ENCODE measurements around the gene HMCN1. TPM values are rescaled to one million over a fixed set of nuclear protein-coding genes. Genes with fewer than 3 reads are reported as not detected.

Gene HMCN1
- total RNA-seq, 1 experiment from 2014 or later: 14.9 TPM

DNA sequence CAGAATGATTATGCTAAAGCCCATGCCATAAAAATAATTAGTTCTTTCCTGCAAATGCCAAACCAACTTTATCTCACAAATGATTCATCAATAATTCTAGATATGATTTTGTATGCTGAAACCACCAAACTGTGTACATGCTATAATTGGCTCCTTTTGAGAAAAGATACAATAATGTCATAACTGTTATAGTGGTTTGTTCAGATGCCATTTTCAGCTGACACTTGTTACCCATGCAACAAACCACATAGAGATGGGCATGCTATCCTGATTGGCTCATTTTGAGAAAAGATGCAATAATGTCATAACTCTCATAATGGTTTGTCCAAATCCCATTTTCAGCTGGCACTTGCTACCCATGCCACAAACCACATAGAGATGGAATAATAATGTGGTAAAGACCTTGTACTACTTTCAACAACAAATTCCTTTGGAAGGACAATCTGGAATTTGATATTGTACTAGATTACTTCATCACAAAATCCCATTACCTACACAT, 357.1 kb downstream of the HMCN1 start:
- in situ Hi-C loops (cut with HindIII; ENCODE audit: low sequenced_read_pairs): no loop called here

DNA sequence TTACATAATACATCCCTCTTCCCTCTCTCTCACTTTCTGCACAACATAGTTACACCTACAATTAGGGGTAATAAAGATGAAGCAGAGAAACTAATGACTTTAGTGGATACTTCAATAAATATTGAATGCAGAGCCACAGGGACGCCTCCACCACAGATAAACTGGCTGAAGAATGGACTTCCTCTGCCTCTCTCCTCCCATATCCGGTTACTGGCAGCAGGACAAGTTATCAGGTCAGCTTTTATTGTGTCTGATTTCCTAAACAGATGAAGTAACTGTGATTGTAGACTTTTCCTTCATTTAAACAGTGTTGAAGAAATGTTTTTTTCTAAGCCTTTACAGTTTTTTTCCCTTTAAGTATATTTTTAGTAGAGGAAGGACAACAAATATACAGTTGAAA, 359.2 kb downstream of the HMCN1 start:
- no peak for DNase-seq (ENCODE audit: low spot score)
- in situ Hi-C loops (cut with HindIII; ENCODE audit: low sequenced_read_pairs): no loop called here

More for the DNA sequence above, 357.1 kb downstream of the HMCN1 start:
- DNase-seq (ENCODE audit: low spot score): no peak

DNA sequence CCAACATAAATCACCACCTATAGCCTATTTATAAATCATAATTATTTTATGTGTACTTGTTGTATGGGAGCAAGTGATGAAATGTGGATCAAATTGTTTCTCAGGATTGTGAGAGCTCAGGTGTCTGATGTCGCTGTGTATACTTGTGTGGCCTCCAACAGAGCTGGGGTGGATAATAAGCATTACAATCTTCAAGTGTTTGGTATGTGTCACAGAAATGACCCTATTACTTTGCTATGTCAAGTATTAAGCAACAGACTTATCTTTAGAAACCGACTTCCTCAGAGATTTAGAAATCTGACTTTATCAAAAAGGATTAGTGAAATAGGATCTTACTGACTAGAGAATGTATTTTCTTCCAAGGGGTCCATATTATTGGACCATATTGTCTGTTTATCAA, 360.0 kb downstream of the HMCN1 start:
- in situ Hi-C loops (cut with HindIII; ENCODE audit: low sequenced_read_pairs): no loop called here
- DNase-seq (ENCODE audit: low spot score): no peak

DNA sequence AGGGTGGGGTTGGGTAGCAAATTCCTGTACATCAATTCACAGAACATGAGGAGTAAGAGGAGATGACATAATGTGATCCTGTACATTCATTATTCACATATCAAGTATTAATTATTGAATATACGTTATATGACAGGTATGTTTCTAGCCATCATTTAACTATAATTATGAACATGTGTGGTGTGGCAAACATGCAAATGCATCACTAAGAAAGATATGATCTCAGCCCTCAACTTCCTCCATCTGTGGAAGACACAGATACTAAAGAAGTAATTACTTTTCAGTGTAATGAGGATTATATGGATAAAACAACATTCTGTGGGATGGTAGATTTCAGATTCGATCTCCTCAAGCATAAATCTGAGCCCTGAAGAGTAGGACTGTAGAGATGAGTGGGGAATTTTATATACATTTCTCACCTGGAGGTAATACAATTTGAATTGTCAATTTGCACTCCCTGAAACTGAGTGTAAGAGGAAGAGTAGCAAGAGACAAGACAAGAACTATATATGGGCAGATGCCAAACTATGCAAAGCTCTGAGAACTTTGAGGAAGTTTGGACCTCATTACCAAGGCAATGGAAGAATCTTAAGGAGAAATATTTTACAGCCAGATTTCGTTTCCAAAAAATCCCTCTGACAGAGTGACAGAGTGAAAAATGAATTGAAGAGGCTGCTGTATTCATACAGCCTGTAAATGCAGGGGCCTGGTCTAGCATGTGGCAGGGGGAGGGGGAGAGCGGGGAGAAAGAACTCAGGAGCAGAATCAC, 365.3 kb downstream of the HMCN1 start:
- in situ Hi-C loops (cut with HindIII; ENCODE audit: low sequenced_read_pairs): no loop called here

DNA sequence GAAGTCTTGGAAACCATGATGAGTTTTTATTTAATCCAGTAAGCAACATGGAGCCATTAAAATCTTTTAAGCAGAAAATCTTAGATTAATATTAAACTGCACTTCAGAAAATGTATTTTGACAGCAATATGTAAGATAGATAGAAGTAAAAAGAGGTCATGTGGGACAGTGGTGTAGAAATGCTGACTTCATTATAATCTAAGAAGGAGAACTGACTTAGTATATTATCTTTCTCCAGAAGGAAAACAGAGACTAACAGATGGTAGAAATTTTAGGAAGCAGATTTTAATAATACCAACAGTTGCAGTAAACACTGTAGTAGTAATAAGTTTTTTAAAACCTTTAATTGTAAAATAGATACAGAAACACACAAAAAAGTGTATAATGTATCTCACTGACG, 367.9 kb downstream of the HMCN1 start:
- no peak for DNase-seq (ENCODE audit: low spot score)
- in situ Hi-C loops (cut with HindIII; ENCODE audit: low sequenced_read_pairs): no loop called here

More for the DNA sequence above, 365.3 kb downstream of the HMCN1 start:
- DNase-seq (ENCODE audit: low spot score): no peak

DNA sequence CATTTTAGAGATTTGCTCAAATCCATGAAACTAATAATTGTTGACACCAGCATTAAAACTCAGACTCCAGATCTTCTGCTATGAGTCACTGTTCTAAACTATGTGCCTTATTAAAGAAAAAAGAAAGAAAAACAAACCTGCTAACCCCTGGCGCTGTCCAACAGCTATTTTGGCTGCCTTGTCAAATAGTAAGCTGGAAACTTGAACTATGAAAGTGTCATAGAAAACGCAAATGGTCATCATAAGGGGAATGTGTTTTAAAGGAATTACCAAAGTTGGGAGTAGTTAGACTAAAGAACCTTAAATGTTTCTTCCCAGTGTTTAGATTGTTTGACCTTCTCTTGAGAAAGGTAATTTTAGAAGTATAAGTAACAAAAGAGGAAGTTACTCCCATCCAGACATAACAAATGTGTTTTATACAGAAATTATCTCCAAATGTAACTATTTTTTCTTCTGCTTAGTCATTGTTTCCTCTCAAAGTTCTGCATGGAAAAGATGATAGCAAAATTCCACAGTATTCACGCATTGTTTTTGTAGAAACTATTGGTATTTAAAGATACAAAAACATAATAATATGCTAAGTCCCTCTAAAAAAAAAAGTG, 368.5 kb downstream of the HMCN1 start:
- DNase-seq (ENCODE audit: low spot score): no peak
- in situ Hi-C loops (cut with HindIII; ENCODE audit: low sequenced_read_pairs): no loop called here

DNA sequence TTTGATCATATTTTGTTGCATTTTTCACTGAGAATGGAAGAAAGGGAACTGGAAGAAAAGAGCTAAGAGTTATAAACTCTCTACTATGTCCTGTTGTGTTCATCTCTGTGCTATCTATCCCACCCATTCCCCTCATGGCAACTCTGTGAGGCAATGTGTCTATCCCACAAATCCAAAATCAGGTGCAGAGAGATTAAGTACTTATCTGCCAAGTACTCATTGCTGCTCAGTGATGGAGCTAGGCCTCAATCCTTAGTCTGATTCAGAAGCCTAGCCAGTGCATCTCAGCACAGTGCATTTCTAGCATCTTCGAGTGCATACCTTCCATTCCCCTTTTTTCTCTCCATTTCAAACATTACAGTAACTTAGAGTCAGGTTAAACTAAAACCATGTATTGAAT, 370.3 kb downstream of the HMCN1 start:
- DNase-seq (ENCODE audit: low spot score): no peak
- in situ Hi-C loops (cut with HindIII; ENCODE audit: low sequenced_read_pairs): no loop called here

DNA sequence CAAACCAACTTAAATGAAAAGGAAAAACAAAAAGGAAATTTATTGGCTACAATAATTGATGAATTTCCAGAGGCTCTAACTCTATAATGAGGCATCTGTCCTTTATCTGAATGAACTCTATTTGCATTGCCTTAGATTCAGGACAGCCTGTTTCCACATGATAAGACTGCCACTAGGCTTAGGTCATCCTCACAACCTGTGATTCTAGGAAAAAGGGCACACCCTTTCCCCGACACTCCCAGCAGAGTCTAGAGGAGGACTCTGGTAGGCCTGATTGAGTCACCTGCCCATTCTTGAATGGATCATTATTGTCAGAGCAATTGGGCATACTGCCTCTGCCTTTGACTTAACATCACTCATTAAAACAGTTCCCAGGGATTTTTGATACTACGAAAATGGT, 378.1 kb downstream of the HMCN1 start:
- DNase-seq (ENCODE audit: low spot score): no peak
- in situ Hi-C loops (cut with HindIII; ENCODE audit: low sequenced_read_pairs): no loop called here

DNA sequence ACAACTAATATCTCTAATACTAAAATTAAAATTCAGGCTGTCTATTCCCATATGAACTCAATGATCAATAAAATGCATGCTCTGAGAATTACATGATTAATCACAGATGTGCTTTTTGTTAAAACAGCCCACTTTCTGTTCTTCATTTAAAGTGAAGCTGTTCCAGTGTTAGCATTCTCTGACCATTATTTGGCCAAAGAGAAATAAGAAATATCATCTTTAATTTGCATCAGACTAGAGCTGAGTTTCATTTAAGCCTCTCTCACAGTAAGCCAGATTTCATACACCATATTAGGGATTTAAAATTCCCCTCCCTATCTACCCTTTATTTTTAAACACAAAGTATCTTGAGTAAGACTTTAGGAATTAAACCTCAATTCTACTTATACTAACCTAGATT, 379.3 kb downstream of the HMCN1 start:
- no peak for DNase-seq (ENCODE audit: low spot score)
- in situ Hi-C loops (cut with HindIII; ENCODE audit: low sequenced_read_pairs): no loop called here

DNA sequence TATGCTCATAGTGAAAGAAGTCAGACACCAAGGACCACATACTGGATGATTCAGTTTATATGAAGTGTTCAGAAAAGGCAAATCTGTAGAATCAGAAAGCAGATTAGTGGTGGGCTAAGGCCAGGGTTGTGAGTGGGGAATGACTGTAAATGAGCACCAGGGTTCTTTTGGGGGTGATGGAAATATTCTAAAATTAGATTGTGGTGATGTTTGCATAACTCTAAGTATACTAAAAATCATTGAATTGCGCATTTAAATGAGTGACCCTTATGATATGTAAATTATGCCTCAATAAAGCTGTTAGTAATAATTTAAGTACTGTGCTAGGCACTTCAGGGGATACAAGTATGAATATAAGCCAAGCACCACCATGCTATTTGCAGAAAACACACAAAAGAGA, 384.5 kb downstream of the HMCN1 start:
- in situ Hi-C loops (cut with HindIII; ENCODE audit: low sequenced_read_pairs): no loop called here
- DNase-seq (ENCODE audit: low spot score): no peak

DNA sequence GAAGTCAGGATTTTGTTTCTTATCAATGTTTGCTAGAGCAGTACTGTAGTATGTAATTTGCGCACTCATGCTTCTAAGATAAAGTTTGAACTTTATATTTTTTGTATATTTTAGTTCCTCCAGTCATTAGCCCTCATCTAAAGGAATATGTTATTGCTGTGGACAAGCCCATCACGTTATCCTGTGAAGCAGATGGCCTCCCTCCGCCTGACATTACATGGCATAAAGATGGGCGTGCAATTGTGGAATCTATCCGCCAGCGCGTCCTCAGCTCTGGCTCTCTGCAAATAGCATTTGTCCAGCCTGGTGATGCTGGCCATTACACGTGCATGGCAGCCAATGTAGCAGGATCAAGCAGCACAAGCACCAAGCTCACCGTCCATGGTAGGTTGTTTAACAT, 388.6 kb downstream of the HMCN1 start:
- in situ Hi-C loops (cut with HindIII; ENCODE audit: low sequenced_read_pairs): no loop called here
- no peak for DNase-seq (ENCODE audit: low spot score)

DNA sequence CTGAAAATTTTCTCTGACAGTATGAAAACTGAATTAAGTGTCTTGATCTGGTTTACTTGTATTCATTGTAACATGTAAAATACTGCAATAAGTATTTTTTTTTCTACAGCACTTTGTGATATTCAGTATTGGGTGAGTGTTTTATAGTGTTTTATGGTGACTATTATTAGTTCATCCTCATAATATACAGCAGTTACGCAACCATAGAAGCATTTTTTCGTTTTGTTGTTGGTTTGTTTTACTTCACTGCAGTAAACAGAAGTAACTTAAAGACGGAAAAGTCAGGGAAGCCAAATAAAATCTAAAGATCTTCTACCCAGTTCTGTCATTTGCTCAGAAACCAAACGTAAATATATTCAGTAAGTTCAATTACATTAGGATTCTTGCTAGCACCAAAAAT, 390.8 kb downstream of the HMCN1 start:
- in situ Hi-C loops (cut with HindIII; ENCODE audit: low sequenced_read_pairs): no loop called here
- no peak for DNase-seq (ENCODE audit: low spot score)

DNA sequence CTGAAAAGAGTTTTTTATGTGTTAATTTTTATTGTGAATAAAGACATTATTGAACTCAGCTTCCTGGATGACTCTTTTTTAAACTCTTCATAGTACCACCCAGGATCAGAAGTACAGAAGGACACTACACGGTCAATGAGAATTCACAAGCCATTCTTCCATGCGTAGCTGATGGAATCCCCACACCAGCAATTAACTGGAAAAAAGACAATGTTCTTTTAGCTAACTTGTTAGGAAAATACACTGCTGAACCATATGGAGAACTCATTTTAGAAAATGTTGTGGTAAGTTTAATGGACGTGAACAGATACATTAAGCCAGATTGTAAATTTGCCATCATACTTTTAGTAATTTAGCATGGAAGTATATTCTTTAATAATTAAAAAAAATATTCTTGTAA, 391.3 kb downstream of the HMCN1 start:
- in situ Hi-C loops (cut with HindIII; ENCODE audit: low sequenced_read_pairs): no loop called here

DNA sequence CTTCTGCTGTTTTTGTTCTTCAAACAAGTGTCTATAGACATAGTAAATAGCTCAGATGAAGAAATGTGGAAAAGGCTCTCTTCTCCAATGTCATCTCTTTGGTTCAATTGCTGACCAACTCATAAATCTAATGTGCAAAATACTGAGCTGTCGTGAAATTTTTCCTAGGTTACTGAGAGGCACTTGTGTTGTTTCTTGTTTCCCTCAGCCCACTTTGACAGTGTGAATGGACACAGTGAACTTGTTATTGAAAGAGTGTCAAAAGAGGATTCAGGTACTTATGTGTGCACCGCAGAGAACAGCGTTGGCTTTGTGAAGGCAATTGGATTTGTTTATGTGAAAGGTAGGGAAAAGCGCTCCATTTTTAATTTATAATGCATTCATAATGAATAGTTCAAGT, 395.6 kb downstream of the HMCN1 start:
- in situ Hi-C loops (cut with HindIII; ENCODE audit: low sequenced_read_pairs): no loop called here

More for the DNA sequence above, 391.3 kb downstream of the HMCN1 start:
- no peak for DNase-seq (ENCODE audit: low spot score)

DNA sequence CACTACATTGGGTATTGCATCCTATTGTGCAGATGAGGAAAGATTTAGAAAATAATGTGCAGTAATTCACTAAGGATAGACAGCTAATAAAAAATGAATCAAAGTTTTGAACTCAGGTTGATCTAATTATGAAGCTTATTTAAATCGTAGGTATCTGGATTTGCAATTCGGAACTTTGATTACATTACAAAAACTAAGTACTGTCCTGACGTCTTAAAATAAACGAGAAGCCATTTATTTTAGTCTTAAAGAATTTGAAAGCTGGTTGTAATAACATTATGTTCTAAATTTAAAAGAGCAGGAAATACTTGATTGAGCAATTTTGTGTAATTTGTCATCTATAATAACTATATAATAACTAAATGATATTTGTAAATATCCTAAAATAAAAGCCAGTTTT, 404.9 kb downstream of the HMCN1 start:
- DNase-seq (ENCODE audit: low spot score): no peak
- in situ Hi-C loops (cut with HindIII; ENCODE audit: low sequenced_read_pairs): no loop called here

More for the DNA sequence above, 395.6 kb downstream of the HMCN1 start:
- no peak for DNase-seq (ENCODE audit: low spot score)

DNA sequence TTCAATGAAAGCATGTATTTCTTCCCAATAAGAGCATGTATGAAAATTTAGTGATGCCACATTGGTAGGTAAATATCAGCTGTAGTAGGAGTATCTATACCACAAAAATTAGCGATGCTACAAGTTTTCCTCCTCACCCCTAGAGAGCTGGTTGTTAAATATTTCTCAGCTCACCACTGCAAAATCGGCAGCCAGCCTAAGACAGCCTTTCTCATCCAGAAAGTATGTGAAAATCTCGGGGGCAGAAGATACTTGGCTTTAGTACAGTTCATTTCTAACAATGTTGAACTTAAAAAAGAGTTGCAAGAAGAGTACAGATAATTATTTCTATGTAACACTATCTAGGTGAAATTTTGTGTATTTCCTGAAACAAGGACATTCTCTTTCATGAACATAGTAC, 405.5 kb downstream of the HMCN1 start:
- no peak for DNase-seq (ENCODE audit: low spot score)
- in situ Hi-C loops (cut with HindIII; ENCODE audit: low sequenced_read_pairs): no loop called here

DNA sequence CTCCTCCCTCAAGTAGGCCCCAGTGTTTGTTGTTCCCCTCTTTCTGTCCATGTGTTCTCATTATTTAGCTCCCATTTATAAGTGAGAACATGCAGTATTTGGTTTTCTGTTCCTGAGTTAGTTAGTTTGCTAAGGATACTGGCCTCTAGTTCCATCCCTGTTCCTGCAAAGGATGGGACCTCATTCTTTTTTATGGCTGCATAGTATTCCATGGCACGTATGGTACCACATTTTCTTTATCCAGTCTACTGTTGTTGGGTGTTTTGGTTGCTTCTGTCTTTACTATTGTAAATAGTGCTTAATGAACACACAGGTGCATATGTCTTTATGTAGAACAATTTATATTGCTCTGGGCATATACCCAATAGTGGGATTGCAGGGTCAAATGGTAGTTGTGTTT, 408.0 kb downstream of the HMCN1 start:
- in situ Hi-C loops (cut with HindIII; ENCODE audit: low sequenced_read_pairs): no loop called here
- DNase-seq (ENCODE audit: low spot score): no peak

DNA sequence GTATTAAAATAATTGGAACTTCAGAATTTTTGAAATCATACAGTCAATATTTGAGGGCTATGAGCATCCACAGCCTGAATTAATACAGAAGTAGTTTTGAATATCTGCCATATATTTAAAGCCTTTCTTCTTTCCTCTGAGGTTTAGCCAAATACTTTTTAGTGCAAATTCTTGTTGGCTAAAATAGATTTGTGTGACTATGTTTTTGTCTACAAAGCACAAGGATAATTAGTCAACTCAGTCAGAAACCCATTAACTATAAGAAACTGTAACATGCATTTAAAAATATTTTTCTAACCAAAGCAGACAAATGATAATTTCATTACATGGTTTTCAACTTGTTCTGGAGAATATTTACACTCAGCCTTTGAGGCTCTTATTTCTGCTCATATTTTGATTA, 408.7 kb downstream of the HMCN1 start:
- DNase-seq (ENCODE audit: low spot score): no peak
- in situ Hi-C loops (cut with HindIII; ENCODE audit: low sequenced_read_pairs): no loop called here

DNA sequence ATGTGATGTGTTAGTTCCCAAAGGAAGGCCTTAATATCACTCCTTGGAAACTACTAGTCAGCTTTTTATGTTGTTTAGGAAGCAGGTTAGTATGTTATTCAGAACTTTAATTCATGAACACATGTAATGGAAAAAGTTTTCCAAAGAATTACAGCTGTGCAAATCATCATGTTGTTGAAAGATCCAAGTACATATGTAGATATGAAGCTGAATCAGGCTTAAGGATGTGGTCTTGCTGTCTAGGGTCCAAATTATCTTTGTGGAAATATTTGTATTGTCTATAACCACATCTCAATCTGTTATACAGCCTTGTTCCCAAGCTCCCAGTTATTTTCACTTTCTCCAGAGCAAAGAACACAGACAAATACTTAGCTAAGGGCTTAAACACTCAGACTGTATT, 409.3 kb downstream of the HMCN1 start:
- in situ Hi-C loops (cut with HindIII; ENCODE audit: low sequenced_read_pairs): no loop called here
- DNase-seq (ENCODE audit: low spot score): no peak

DNA sequence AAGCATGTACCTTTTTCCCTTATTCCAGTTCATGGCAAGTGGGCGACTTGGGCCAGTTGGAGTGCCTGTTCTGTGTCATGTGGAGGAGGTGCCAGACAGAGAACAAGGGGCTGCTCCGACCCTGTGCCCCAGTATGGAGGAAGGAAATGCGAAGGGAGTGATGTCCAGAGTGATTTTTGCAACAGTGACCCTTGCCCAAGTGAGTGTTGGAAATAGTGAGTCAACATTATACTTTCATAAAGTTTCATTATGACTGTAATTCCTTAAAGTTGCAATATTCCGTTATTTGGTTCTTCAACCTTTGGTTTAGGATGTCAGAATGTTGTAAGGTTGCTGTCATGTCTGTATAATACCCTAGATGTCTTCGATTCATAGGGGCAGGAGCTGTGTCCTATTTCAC, 410.3 kb downstream of the HMCN1 start:
- in situ Hi-C loops (cut with HindIII; ENCODE audit: low sequenced_read_pairs): no loop called here
- DNase-seq (ENCODE audit: low spot score): no peak

DNA sequence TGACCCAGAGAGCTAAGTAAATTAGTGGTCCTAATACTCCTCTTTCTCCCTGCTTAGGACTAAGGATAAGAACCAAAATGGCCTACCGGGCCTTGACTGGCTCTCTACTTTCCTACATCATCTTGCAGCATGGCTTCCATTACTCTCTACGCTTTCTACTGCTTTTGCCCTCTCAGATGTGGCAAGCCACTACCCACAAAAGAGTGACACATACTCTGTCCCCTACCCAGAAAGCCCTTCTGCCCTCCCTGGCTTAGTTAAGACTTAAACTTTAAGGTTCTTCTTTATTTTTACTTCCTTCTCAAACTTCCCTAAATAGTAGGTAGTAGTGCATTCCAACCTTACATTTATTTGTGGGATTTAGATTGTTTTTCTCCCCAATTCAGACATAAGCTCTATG, 412.8 kb downstream of the HMCN1 start:
- DNase-seq (ENCODE audit: low spot score): no peak
- in situ Hi-C loops (cut with HindIII; ENCODE audit: low sequenced_read_pairs): no loop called here

All from G401 (cell line).